Neutrophil (primary cell): ENCODE results near the gene DDN.

Source experiments
- H3K27ac ChIP-seq: fragments of 200-600 bp; sonication (generic); 2 replicates; pipeline ENCODE4 v1.5.1; 2016; ENCODE audit warnings: mild to moderate bottlenecking, moderate library complexity
- H3K27me3 ChIP-seq: fragments of 200-600 bp; sonication (generic); 2 replicates; pipeline ENCODE4 v1.6.0; 2016; ENCODE audit warnings: mild to moderate bottlenecking
- H3K36me3 ChIP-seq: fragments of 200-600 bp; sonication (generic); 2 replicates; pipeline ENCODE4 v1.5.1; 2017
- H3K4me1 ChIP-seq, 2 experiments: fragments of 200-600 bp in 1 of 2; sonication (generic) in 1 of 2; 1 replicate in 1 of 2; 2 replicates in 1 of 2; pipeline versions ENCODE4 v1.5.1 to v1.6.1; 2013 to 2016; ENCODE audit warnings: low read depth in 1 of 2, low read length in 1 of 2, mild to moderate bottlenecking in 1 of 2, moderate library complexity in 1 of 2; ENCODE audit not compliant: control insufficient read depth in 1 of 2, insufficient read depth in 1 of 2
- H3K4me3 ChIP-seq, 2 experiments: fragments of 200-600 bp in 1 of 2; sonication (generic) in 1 of 2; 1 replicate in 1 of 2; 2 replicates in 1 of 2; pipeline ENCODE4 v1.5.1; 2013 to 2016; ENCODE audit warnings: low read depth in 1 of 2, low read length in 1 of 2, mild to moderate bottlenecking in 1 of 2, moderate library complexity in 1 of 2
- H3K9me3 ChIP-seq: fragments of 200-600 bp; sonication (generic); 2 replicates; pipeline ENCODE4 v1.5.1; 2016
- CTCF ChIP-seq: fragments of 200-600 bp; sonication (generic); IDR thresholded peaks from 2 replicates; pipeline ENCODE4 v1.5.1; 2016; ENCODE audit warnings: antibody characterized with exemption

DDN gene

DNA sequence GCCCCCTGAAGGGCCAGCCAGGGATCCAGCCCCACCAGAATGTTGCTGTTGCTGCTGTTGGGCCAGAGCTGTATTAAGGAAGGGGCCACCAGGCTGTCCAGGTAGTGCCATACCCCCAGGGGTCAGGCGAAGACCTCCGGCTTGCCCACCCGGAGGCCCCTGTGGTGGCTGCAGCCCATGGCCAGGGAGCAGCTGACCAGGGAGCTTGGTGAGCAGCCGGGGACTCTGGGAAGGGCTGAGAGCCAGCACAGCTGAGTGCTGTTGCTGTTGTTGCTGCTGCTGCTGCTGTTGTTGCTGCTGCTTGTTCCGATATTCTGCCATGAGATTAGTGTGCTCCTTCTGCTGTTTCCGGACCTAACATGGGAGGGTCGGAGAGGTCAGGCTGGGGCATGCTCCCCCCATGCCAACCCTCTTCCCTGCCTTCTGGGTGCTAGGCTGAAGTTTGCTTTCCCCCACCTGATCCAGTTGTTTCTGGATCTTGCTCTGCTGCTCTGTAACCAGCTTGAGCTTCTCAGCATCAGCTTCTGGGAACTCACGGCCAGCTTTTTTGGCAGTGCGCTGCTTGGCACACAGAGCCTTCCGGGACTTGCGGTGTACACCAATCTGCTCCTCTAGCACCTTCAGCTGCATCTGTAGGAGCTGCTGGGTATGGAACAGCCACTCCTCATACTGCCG, 34.6 kb upstream of the DDN start:
- Histone ChIP-seq H3K9me3 (no peaks in the 10 kb centered on the region), H3K4me1 (peaks cover 22 to 25% of the 10 kb centered on the region in 2 experiments), H3K36me3 (peaks cover 97% of the 10 kb centered on the region), H3K27ac (no peak overlapping the region), H3K4me3 (no peak overlapping the region), H3K27me3 (no peaks in the 10 kb centered on the region)
- TF ChIP-seq CTCF, result no peak

GRCh38 chr12:49032679-49033447, 33.7 kb upstream of the DDN start:
- H3K36me3 ChIP-seq, result peaks cover 97% of the 10 kb centered on the region
- peaks cover 31 to 34% of the 10 kb centered on the region in 2 experiments for H3K4me1 ChIP-seq
- no peaks in the 10 kb centered on the region for H3K27me3 ChIP-seq
- no peaks in the 10 kb centered on the region for H3K9me3 ChIP-seq
- H3K4me3 ChIP-seq, result no peak overlapping the region
- no peak overlapping the region for H3K27ac ChIP-seq
- no peak for TF ChIP-seq CTCF

DNA sequence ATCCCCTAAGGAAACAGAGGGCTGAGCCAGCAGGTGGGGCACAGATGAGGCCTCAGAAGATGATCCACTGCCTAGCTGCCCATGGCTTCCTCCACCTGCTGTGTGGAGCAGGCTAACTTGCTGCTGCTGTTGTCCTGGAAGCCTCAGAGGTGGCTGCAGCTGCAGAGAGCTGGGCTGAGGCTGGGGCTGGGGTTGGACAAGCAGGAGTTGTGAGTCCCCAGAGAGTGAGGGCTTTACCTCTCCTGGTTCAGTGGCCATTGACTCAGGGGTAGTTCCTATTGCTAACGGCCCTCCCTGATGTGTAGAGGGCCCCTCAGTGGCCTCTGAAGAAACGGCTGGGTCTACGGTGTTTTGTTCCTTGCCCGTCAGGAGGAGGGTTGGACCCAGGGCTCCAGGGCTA, 33.1 kb upstream of the DDN start:
- H3K27me3 ChIP-seq, result no peaks in the 10 kb centered on the region
- no peaks in the 10 kb centered on the region for H3K9me3 ChIP-seq
- H3K4me1 ChIP-seq, result peaks cover 32 to 35% of the 10 kb centered on the region in 2 experiments
- peaks cover 97% of the 10 kb centered on the region for H3K36me3 ChIP-seq
- no peak for TF ChIP-seq CTCF
- H3K27ac ChIP-seq, result no peak overlapping the region
- H3K4me3 ChIP-seq, result no peak overlapping the region

DNA sequence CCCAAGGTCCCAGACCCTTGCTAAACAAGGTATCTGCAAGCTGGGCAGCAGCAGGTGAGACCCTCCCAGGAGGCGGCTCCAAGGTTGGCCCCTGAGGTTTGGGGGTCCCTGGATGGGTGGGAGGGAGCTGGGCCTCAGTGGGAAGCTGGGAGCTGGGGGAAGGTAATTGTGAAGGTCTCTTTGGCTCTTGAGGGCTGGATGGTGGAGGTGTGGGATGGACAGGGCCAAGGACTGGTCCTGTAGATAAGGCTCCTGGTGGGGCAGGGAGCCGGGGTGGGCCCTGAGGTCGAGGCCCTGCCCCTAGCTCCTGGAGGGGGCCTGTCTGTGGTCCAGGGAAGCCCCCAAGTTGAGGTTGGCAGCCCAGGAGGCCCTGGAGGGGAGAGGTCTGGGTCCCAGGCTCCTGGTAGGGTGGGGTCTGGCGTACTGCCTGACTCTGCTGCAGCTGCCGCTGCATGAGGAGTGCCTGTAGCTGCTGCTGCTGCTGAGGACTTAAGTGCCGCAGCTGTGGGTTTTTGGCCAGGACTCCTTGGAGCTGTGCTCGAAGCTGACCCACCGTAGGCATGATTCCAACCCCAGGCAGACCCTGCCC, 32.5 kb upstream of the DDN start:
- Histone ChIP-seq H3K9me3 (no peaks in the 10 kb centered on the region), H3K27ac (no peak overlapping the region), H3K36me3 (peaks cover 97% of the 10 kb centered on the region), H3K27me3 (no peaks in the 10 kb centered on the region), H3K4me3 (no peak overlapping the region), H3K4me1 (peaks cover 32 to 35% of the 10 kb centered on the region in 2 experiments)
- TF ChIP-seq CTCF, result no peak

GRCh38 chr12:49030714-49031572, 31.8 kb upstream of the DDN start:
- Histone ChIP-seq H3K9me3 (no peaks in the 10 kb centered on the region), H3K27ac (no peak overlapping the region), H3K4me3 (no peak overlapping the region), H3K36me3 (peaks cover 100% of the 10 kb centered on the region), H3K27me3 (no peaks in the 10 kb centered on the region), H3K4me1 (peaks cover 31 to 32% of the 10 kb centered on the region in 2 experiments)
- no peak for TF ChIP-seq CTCF
